GM13976 (cell line): Measurements from ENCODE around the gene EEF2KMT.

ENCODE experiments used
- DNase-seq: peaks from one replicate; pipeline ENCODE4 v3.0.0; 2012; ENCODE audit warnings: low spot score
- in situ Hi-C: fragments of 300-500 bp; cut with MboI; formaldehyde crosslinking; loops from one replicate; pipeline ENCODE4 v1.12.0; 2022; ENCODE audit warnings: low sequenced_read_pairs, mixed read lengths, inconsistent platforms; ENCODE audit not compliant: unreplicated experiment
- TF ChIP-seq, protein P1 (sequence below): IDR thresholded peaks from 2 replicates; pipeline ENCODE4 v1.5.1; 2012; ENCODE audit warnings: borderline replicate concordance, mild to moderate bottlenecking; ENCODE audit not compliant: insufficient read depth; ENCODE audit errors: extremely low read depth, missing control alignments, control extremely low read depth

Gene EEF2KMT

GRCh38 chr16:5069048-5069447 is 28.5 kb downstream of the EEF2KMT start:
- TF ChIP-seq, protein P1, sequence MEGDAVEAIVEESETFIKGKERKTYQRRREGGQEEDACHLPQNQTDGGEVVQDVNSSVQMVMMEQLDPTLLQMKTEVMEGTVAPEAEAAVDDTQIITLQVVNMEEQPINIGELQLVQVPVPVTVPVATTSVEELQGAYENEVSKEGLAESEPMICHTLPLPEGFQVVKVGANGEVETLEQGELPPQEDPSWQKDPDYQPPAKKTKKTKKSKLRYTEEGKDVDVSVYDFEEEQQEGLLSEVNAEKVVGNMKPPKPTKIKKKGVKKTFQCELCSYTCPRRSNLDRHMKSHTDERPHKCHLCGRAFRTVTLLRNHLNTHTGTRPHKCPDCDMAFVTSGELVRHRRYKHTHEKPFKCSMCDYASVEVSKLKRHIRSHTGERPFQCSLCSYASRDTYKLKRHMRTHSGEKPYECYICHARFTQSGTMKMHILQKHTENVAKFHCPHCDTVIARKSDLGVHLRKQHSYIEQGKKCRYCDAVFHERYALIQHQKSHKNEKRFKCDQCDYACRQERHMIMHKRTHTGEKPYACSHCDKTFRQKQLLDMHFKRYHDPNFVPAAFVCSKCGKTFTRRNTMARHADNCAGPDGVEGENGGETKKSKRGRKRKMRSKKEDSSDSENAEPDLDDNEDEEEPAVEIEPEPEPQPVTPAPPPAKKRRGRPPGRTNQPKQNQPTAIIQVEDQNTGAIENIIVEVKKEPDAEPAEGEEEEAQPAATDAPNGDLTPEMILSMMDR, result no peak
- DNase-seq, result peak; percentile 4
- in situ Hi-C loops, result no loop called here

DNA sequence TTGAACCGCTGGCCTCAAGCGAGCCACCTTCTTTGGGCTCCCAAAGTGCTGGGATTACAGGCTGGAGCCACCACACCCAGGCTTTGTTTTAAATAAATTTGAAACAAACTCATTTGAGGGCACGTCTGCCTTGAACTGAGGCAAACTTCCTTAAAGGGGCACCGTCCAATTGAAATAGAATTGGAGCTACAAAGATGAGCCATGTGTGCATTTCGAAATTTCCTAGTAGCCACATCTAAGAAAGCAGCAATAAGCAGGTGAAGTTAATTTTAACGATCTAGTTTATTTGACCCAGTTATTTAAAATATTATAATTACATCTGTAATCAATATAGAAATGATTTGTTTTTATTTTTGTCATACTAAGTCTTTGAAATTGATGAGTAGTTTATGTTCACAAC is 31.1 kb downstream of the EEF2KMT start:
- DNase-seq, result peak; percentile 1
- TF ChIP-seq, protein P1, result no peak
- in situ Hi-C loops, result no loop called here

GRCh38 chr16:5065813-5066212 is 31.8 kb downstream of the EEF2KMT start, which contains the start of gene C16orf89:
Gene C16orf89 (minus strand): TSS chr16:5065956. CDS start chr16:5065908, 48 bp downstream.
- in situ Hi-C loops, result no loop called here
- TF ChIP-seq, protein P1, result no peak
- no peak for DNase-seq

GRCh38 chr16:5065326-5065725 is 32.3 kb downstream of the EEF2KMT start:
- TF ChIP-seq, protein P1, result no peak
- DNase-seq, result no peak
- in situ Hi-C loops, result no loop called here

GRCh38 chr16:5064915-5065314 is 32.7 kb downstream of the EEF2KMT start:
- TF ChIP-seq, protein P1, result no peak
- DNase-seq, result no peak
- in situ Hi-C loops, result no loop called here

GRCh38 chr16:5062790-5063765 is 34.5 kb downstream of the EEF2KMT start:
- no peak for DNase-seq
- in situ Hi-C loops, result no loop called here
- TF ChIP-seq, protein P1, result no peak
